Psoas muscle (tissue), 8 donors: ENCODE measurements around the gene TLCD3A. TPM values are rescaled to one million over a fixed set of nuclear protein-coding genes. Genes with fewer than 3 reads are reported as not detected.

Experiments used
- ATAC-seq, 4 donors: fragments of 200-7000 bp; cut with Tn5 transposase; one replicate each; pipeline ENCODE4 v1.9.1; 2020; ENCODE audit warnings: moderate library complexity in 3 of 4, mild to moderate bottlenecking in 2 of 4
- DNase-seq, 2 donors: peaks; one replicate each; pipeline ENCODE4 v3.0.0-alpha.2; 2020
- H3K27ac ChIP-seq: fragments of 200-600 bp; one replicate; pipeline ENCODE4 v1.8.0; 2022
- H3K27me3 ChIP-seq, 3 donors: fragments of 200-600 bp in 1 of 3; one replicate each; pipeline versions ENCODE4 v1.6.1 to v1.8.0; 2013 to 2022; ENCODE audit warnings: low read length in 2 of 3, mild to moderate bottlenecking in 2 of 3, moderate library complexity in 1 of 3; ENCODE audit not compliant: insufficient read depth in 3 of 3
- H3K36me3 ChIP-seq, 2 donors: fragments of 200-600 bp in 1 of 2; one replicate each; pipeline versions ENCODE4 v1.6.1 to v1.8.0; 2013 to 2022; ENCODE audit warnings: low read depth in 1 of 2, mild to moderate bottlenecking in 1 of 2, moderate library complexity in 1 of 2; ENCODE audit not compliant: insufficient read depth in 1 of 2
- H3K4me1 ChIP-seq: fragments of 200-600 bp; one replicate; pipeline ENCODE4 v1.8.0; 2022
- H3K4me3 ChIP-seq: fragments of 200-600 bp; one replicate; pipeline ENCODE4 v1.8.0; 2022; ENCODE audit warnings: mild to moderate bottlenecking
- H3K9me3 ChIP-seq: fragments of 200-600 bp; one replicate; pipeline ENCODE4 v1.8.0; 2022
- CTCF ChIP-seq: fragments of 200-600 bp; IDR thresholded peaks from one replicate; pipeline ENCODE4 v1.8.0; 2022; ENCODE audit warnings: antibody characterized with exemption
- WGBS, 3 donors: extraction: QIAGEN DNeasy Blood & Tissue Kit; methylation state at CpG; one replicate each; pipeline versions ENCODE4 v1.1.6 to v1.1.7; 2013; 5-methylcytosine and 5-hydroxymethylcytosine counted together
- intact Hi-C, 2 donors: fragments of 100-400 bp; cut with DNase I; formaldehyde crosslinking; loops; one replicate each; pipeline versions ENCODE4 v1.11.0 to v1.14.2; 2022
- polyA plus RNA-seq, 3 donors: library from polyadenylated mRNA; stranded (reverse); fragments of 200-250 nt; gene quantifications; one replicate each; pipeline ENCODE4 v1.2.3, GENCODE V29; 2013
- total RNA-seq, 4 donors: library from RNA; stranded (reverse); fragmentation: NEBNext Ultra II Directional in 2 of 4; extraction: Animal tissue kit (Norgen Biotek cat#: 25700) in 2 of 4; gene quantifications; one replicate each; pipeline versions ENCODE4 v1.2.1 to v1.2.4, GENCODE V29; 2021 to 2023
- donor health status: healthy with polysubstance abuse.
- donor health status: DM: no; HTN: no; CAD: no; lungs with moderate emphysema.
- donor health status: Bipolar disorder and iron deficiency.
- donor health status: healthy.
- donor health status: DM: yes; HTN: yes; CAD: no.
- donor health status: DM: no; HTN: no; CAD: no.
- donor health status: DM: no; HTN: no; CAD: no.
- donor health status: DM: yes; HTN: yes; CAD: no.

TLCD3A gene
- total and polyA plus RNA-seq, 7 donors, result 0.75 to 2.8 (median 1.4) TPM

GRCh38 chr17:705011-705410, 27.4 kb upstream of the TLCD3A start:
- TF ChIP-seq CTCF, result no peak
- 65 to 87% (median 74%) methylated on average over 1 of the region's 1 CpG for WGBS, 3 donors
- peaks cover 7% of the 10 kb centered on the region for H3K4me1 ChIP-seq
- H3K36me3 ChIP-seq, result peaks cover 2 to 46% of the 10 kb centered on the region in 2 donors
- H3K27me3 ChIP-seq, result no peaks in the 10 kb centered on the region
- H3K4me3 ChIP-seq, result no peak overlapping the region
- intact Hi-C loops, result no loop called here
- no peak for ATAC-seq
- no peaks in the 10 kb centered on the region for H3K9me3 ChIP-seq
- DNase-seq, result no peak
- no peak overlapping the region for H3K27ac ChIP-seq

GRCh38 chr17:705863-706262, 26.5 kb upstream of the TLCD3A start:
- Histone ChIP-seq H3K36me3 (peaks cover 5 to 51% of the 10 kb centered on the region in 2 donors), H3K4me1 (peaks cover 7% of the 10 kb centered on the region), H3K9me3 (no peaks in the 10 kb centered on the region), H3K27me3 (no peaks in the 10 kb centered on the region), H3K27ac (no peak overlapping the region), H3K4me3 (no peak overlapping the region)
- intact Hi-C loops, result no loop called here
- WGBS, 3 donors, result 41 to 56% (median 45%) methylated on average over 6 of the region's 6 CpGs
- DNase-seq (no peak), ATAC-seq (peak in 1 of 4 donors; percentile 50)
- TF ChIP-seq CTCF, result no peak

- WGBS, 3 donors, result 68 to 81% (median 70%) methylated on average over 5 of the region's 5 CpGs
These were observed 24.3 kb upstream of the TLCD3A start for GRCh38 chr17:708132-708531.

DNA sequence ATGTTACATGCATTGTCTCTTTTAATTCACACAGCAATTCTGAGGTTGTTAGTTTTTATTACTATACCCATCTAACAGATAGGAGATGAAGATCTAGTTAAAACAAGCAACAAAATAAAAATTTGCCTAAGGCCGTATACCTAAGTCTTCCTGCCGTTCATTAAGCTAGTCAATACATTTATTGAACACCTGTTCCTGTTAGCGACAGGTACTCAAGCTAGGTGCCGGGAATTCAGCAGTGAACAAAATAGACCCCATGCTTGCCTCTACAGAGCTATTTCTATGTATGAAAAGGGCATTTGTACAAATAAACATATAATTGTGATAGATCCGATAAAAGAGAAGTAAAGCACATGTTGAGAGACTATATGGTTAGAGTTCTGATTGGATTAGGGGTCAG, 14.3 kb upstream of the TLCD3A start:
- peaks cover 0 to 8% of the 10 kb centered on the region in 2 donors for H3K36me3 ChIP-seq
- no peak for TF ChIP-seq CTCF
- H3K4me1 ChIP-seq, result peaks cover 22% of the 10 kb centered on the region
- 93 to 94% (median 94%) methylated on average over 5 of the region's 5 CpGs for WGBS, 3 donors
- ATAC-seq (no peak), DNase-seq (no peak)
- no peak overlapping the region for H3K27ac ChIP-seq
- H3K27me3 ChIP-seq, result no peaks in the 10 kb centered on the region
- intact Hi-C loops, result no loop called here
- H3K9me3 ChIP-seq, result no peaks in the 10 kb centered on the region
- H3K4me3 ChIP-seq, result no peak overlapping the region

More at GRCh38 chr17:708132-708531, 24.3 kb upstream of the TLCD3A start:
- no peak for DNase-seq
- intact Hi-C loops, result no loop called here
- Histone ChIP-seq H3K4me3 (no peak overlapping the region), H3K9me3 (no peaks in the 10 kb centered on the region), H3K27ac (no peak overlapping the region), H3K27me3 (no peaks in the 10 kb centered on the region), H3K4me1 (peaks cover 16% of the 10 kb centered on the region), H3K36me3 (peaks cover 2 to 40% of the 10 kb centered on the region in 2 donors)
- ATAC-seq, result no peak
- no peak for TF ChIP-seq CTCF
